Lung (tissue), 12 donors: ENCODE results near the gene LDLRAD4. TPM values are rescaled to one million over a fixed set of nuclear protein-coding genes. Genes with fewer than 3 reads are reported as not detected.

Experiments used
- ATAC-seq: fragments of 200-7000 bp; cut with Tn5 transposase; one replicate; pipeline ENCODE4 v1.9.1; 2020; ENCODE audit warnings: moderate number of reproducible peaks; ENCODE audit not compliant: insufficient read depth, low FRiP score
- DNase-seq, 3 donors: peaks; one replicate each; pipeline ENCODE4 v3.0.0-alpha.2; 2013 to 2017
- H3K27ac ChIP-seq, 2 donors: one replicate each; pipeline ENCODE4 v1.5.1; 2013; ENCODE audit warnings: mild to moderate bottlenecking in 2 of 2, moderate library complexity in 2 of 2, control low read depth in 1 of 2, inconsistent platforms in 1 of 2, low read depth in 1 of 2, low read length in 1 of 2
- H3K27me3 ChIP-seq, 3 donors: one replicate each; pipeline ENCODE4 v1.5.1; 2013; ENCODE audit warnings: low read length in 2 of 3; ENCODE audit not compliant: control insufficient read depth in 3 of 3, insufficient read depth in 3 of 3
- H3K36me3 ChIP-seq, 4 donors: one replicate each; pipeline ENCODE4 v1.5.1; 2013; ENCODE audit warnings: low read length in 4 of 4, mild to moderate bottlenecking in 1 of 4, moderate library complexity in 1 of 4; ENCODE audit not compliant: control insufficient read depth in 4 of 4, insufficient read depth in 4 of 4
- H3K4me1 ChIP-seq, 5 donors: one replicate each; pipeline ENCODE4 v1.5.1; 2013; ENCODE audit warnings: low read length in 5 of 5, mild to moderate bottlenecking in 2 of 5, moderate library complexity in 1 of 5; ENCODE audit not compliant: control insufficient read depth in 5 of 5, insufficient read depth in 5 of 5
- H3K4me3 ChIP-seq: one replicate; pipeline ENCODE4 v1.5.1; 2013; ENCODE audit warnings: mild to moderate bottlenecking, control low read depth, moderate library complexity
- H3K9ac ChIP-seq, 2 donors: one replicate each; pipeline ENCODE4 v1.5.1; 2013; ENCODE audit warnings: low read length in 2 of 2, control low read depth in 1 of 2; ENCODE audit not compliant: insufficient read depth in 1 of 2
- H3K9me3 ChIP-seq, 4 donors: one replicate each; pipeline ENCODE4 v1.5.1; 2013; ENCODE audit warnings: low read length in 3 of 4, mild to moderate bottlenecking in 1 of 4, moderate library complexity in 1 of 4; ENCODE audit not compliant: control insufficient read depth in 4 of 4, insufficient read depth in 3 of 4
- WGBS, 2 donors: extraction: QIAGEN DNeasy Blood & Tissue Kit; methylation state at CpG; one replicate each; pipeline ENCODE4 v1.1.7; 2013; 5-methylcytosine and 5-hydroxymethylcytosine counted together
- polyA plus RNA-seq, 2 donors: library from polyadenylated mRNA; stranded (reverse); fragments of 200-250 nt; gene quantifications; one replicate each; pipeline ENCODE4 v1.2.1, GENCODE V29; 2013
- total RNA-seq, 2 donors: library from RNA; depleted of rRNA in 1 of 2; stranded (reverse); fragments of >200 nt in 1 of 2; gene quantifications; one replicate each; pipeline ENCODE4 v1.2.1, GENCODE V29; 2014 to 2021
- TF ChIP-seq, protein P1 (sequence below): IDR thresholded peaks from 2 replicates; pipeline ENCODE4 v1.5.1; 2012; ENCODE audit warnings: mild to moderate bottlenecking; ENCODE audit errors: control extremely low read depth, extremely low read depth
- donor health status: control.
- donor health status: control.
- donor health status: Bipolar disorder and iron deficiency.
- donor health status: healthy.
- donor health status: DM: yes; HTN: yes; CAD: no.

The LDLRAD4 gene
- total and polyA plus RNA-seq, 4 donors: 3.2 to 62.4 (median 19.9) TPM

GRCh38 chr18:13626544-13626908 lies 408.0 kb downstream of the LDLRAD4 start:
- Histone ChIP-seq H3K9me3 (no peaks in the 10 kb centered on the region), H3K4me1 (peaks cover 0 to 5% (median 0%) of the 10 kb centered on the region in 5 donors), H3K36me3 (peaks cover 0 to 3% (median 0%) of the 10 kb centered on the region in 4 donors), H3K27ac (no peak overlapping the region), H3K4me3 (no peak overlapping the region), H3K9ac (no peak overlapping the region), H3K27me3 (no peaks in the 10 kb centered on the region)
- ATAC-seq (no peak), DNase-seq (no peak)
- TF ChIP-seq, protein P1, sequence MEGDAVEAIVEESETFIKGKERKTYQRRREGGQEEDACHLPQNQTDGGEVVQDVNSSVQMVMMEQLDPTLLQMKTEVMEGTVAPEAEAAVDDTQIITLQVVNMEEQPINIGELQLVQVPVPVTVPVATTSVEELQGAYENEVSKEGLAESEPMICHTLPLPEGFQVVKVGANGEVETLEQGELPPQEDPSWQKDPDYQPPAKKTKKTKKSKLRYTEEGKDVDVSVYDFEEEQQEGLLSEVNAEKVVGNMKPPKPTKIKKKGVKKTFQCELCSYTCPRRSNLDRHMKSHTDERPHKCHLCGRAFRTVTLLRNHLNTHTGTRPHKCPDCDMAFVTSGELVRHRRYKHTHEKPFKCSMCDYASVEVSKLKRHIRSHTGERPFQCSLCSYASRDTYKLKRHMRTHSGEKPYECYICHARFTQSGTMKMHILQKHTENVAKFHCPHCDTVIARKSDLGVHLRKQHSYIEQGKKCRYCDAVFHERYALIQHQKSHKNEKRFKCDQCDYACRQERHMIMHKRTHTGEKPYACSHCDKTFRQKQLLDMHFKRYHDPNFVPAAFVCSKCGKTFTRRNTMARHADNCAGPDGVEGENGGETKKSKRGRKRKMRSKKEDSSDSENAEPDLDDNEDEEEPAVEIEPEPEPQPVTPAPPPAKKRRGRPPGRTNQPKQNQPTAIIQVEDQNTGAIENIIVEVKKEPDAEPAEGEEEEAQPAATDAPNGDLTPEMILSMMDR: no peak
- WGBS, 2 donors: 80 to 90% methylated on average over 2 of the region's 2 CpGs

GRCh38 chr18:13627639-13628038 lies 409.1 kb downstream of the LDLRAD4 start:
- DNase-seq (no peak), ATAC-seq (no peak)
- no peaks in the 10 kb centered on the region for H3K27me3 ChIP-seq
- peaks cover 0 to 5% (median 0%) of the 10 kb centered on the region in 5 donors for H3K4me1 ChIP-seq
- no peak overlapping the region for H3K27ac ChIP-seq
- peaks cover 0 to 5% (median 1%) of the 10 kb centered on the region in 4 donors for H3K36me3 ChIP-seq
- H3K9me3 ChIP-seq: peaks cover 0 to 6% (median 0%) of the 10 kb centered on the region in 4 donors
- 94 to 95% methylated on average over 8 of the region's 8 CpGs for WGBS, 2 donors
- no peak overlapping the region for H3K9ac ChIP-seq
- TF ChIP-seq, protein P1: no peak
- H3K4me3 ChIP-seq: no peak overlapping the region

DNA sequence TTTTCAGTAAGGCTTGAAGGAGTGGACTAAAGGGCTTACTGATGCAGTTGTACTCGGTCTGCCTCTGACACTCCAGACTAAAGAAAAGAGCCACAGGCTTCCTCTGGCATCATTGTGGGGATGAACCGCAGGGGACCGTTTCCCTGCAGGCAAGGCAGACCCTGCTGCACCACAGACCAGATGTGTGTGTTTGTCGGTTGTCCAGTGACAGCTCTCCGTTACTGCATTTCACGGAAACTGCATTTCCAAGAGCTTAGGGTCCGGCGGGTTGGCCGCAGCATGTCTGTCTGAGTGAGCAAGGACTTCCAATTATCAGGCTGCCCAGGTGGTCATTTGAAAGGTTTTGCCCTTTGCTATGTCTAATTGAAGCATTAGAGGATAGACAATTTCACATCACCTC lies 409.7 kb downstream of the LDLRAD4 start:
- no peak overlapping the region for H3K27ac ChIP-seq
- 67 to 77% methylated on average over 9 of the region's 9 CpGs for WGBS, 2 donors
- no peaks in the 10 kb centered on the region for H3K27me3 ChIP-seq
- DNase-seq (no peak), ATAC-seq (no peak)
- no peak overlapping the region for H3K9ac ChIP-seq
- H3K4me1 ChIP-seq: peaks cover 0 to 5% (median 0%) of the 10 kb centered on the region in 5 donors
- no peak overlapping the region for H3K4me3 ChIP-seq
- H3K9me3 ChIP-seq: peaks cover 0 to 11% (median 0%) of the 10 kb centered on the region in 4 donors
- TF ChIP-seq, protein P1: no peak
- H3K36me3 ChIP-seq: peaks cover 0 to 5% (median 0%) of the 10 kb centered on the region in 4 donors
